VCaP (cell line): ENCODE results near the gene MYOC.
"Not testable (repeated sequence)": the region's sequence is repeated elsewhere in the genome, so short reads cannot be mapped to it uniquely, and the experiment has no call there.

Experiments
- H3K27ac ChIP-seq: fragments of 450-650 bp; 2 replicates; pipeline ENCODE4 v1.5.1; 2017
- CTCF ChIP-seq: fragments of 450-650 bp; conservative IDR thresholded peaks from 2 replicates; pipeline ENCODE4 v1.5.1; 2017; ENCODE audit warnings: mild to moderate bottlenecking, moderate library complexity

Gene MYOC

GRCh38 chr1:171628225-171628624 lies 24.3 kb downstream of the MYOC start:
- no peak overlapping the region for H3K27ac ChIP-seq
- no peak for TF ChIP-seq CTCF

DNA sequence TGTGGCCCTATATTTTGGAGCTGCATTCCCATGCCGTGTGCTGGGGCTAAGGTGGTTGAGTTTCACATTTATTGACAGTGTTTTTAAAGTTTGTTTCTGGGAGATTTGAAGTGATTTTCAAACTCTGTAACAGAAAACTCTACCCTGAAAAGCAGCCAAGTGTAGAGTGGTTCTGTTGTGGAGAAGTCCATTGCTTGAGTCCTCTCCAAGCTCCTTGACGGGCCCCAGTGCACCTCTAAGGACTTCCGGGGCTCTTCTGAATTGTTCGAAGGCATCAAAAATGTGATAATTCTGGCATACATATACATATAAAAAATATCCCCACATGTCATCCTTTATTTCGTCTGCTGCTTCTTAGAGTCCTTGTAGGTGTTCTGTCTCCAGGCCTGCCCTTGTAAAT lies 25.5 kb downstream of the MYOC start:
- no peak overlapping the region for H3K27ac ChIP-seq
- TF ChIP-seq CTCF, result no peak

- no peak overlapping the region for H3K27ac ChIP-seq
- no peak for TF ChIP-seq CTCF
Observed at GRCh38 chr1:171625225-171625624, 27.3 kb downstream of the MYOC start.

DNA sequence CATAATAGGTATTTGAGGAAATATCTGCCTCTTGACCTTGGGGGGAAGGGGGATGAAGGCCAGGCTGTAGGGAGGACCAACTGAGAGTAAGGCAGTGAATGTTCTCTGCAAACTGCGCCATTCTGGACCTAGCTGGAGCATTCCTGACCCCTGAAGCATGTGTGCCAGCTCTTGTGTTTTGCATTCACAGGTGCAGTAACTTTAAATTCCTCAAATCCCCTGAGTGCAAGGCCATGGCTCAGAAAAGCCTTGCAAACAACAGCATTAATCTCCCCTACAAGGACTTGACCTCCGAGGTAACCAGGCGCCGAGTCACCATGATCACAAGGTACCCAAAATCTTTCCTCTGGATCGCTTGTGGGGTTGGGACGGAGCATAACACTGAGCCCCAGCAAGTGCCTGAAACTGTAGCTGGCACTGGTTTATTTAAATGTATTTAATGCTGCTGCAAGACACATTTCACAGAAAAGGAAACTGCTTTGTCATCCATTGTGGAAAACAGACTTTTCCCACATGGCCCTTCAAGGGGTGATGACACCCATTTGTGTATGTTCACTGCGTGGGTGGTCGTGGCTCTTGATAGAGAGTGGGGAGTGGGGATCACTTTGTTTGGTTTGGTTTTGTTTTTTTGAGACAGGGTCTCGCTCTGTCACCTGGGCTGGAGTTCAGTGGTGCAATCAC lies 28.7 kb downstream of the MYOC start:
- TF ChIP-seq CTCF, result no peak
- no peak overlapping the region for H3K27ac ChIP-seq

- no peak for TF ChIP-seq CTCF
- H3K27ac ChIP-seq, result no peak within 1 kb of the TSS
Observed at GRCh38 chr1:171622152-171622462, 30.4 kb downstream of the MYOC start, which contains the start of gene MYOCOS. TSS of gene MYOCOS (plus strand) at chr1:171622243. CDS start at chr1:171623884, 1,641 bp downstream.

GRCh38 chr1:171616586-171616985 lies 35.9 kb downstream of the MYOC start:
- H3K27ac ChIP-seq, result no peak overlapping the region
- TF ChIP-seq CTCF, result no peak

- H3K27ac ChIP-seq, result not testable (repeated sequence)
Observed at GRCh38 chr1:171615122-171615906, 37.2 kb downstream of the MYOC start.

GRCh38 chr1:171613282-171613681 lies 39.2 kb downstream of the MYOC start:
- no peak for TF ChIP-seq CTCF
- H3K27ac ChIP-seq, result no peak overlapping the region
